ENCODE data around the gene TNNC1. TPM values are rescaled to one million over a fixed set of nuclear protein-coding genes. Genes with fewer than 3 reads are reported as not detected.

TNNC1 gene
- total RNA-seq, 4 donors from 2014 or later: 1.7 to 3.7 TPM; not detected in 2

- TF ChIP-seq CTCF (IDR thresholded peaks at IDR 0.05; ENCODE audit: low read depth): no peak
Measured at GRCh38 chr3:52450489-52451236, 3.2 kb downstream of the TNNC1 start.

GRCh38 chr3:52447512-52448355 is 6.1 kb downstream of the TNNC1 start:
- TF ChIP-seq CTCF (IDR thresholded peaks at IDR 0.05; ENCODE audit: low read depth): no peak

- TF ChIP-seq CTCF (IDR thresholded peaks at IDR 0.05; ENCODE audit: low read depth): no peak
Measured at GRCh38 chr3:52446631-52447511, 7.0 kb downstream of the TNNC1 start.

GRCh38 chr3:52446042-52446441 is 7.8 kb downstream of the TNNC1 start:
- no peak for TF ChIP-seq CTCF (IDR thresholded peaks at IDR 0.05; ENCODE audit: low read depth)

- TF ChIP-seq CTCF (IDR thresholded peaks at IDR 0.05; ENCODE audit: low read depth): no peak
Measured at GRCh38 chr3:52444860-52445793, 8.7 kb downstream of the TNNC1 start, which contains the start of gene SEMA3G. Gene SEMA3G (minus strand): TSS chr3:52445103. CDS start chr3:52445027, 76 bp downstream.

Data from subcutaneous adipose tissue (tissue), 4 donors.